Muscle layer of colon (tissue), 2 donors: ENCODE data around the gene ACSM6.

Source experiments
- H3K27ac ChIP-seq: one replicate; pipeline ENCODE4 v1.7.0; 2013; ENCODE audit warnings: low read depth, mild to moderate bottlenecking, low read length, moderate library complexity
- H3K27me3 ChIP-seq, 2 donors: one replicate each; pipeline ENCODE4 v1.7.0; 2013; ENCODE audit warnings: low read length in 2 of 2, mild to moderate bottlenecking in 2 of 2; ENCODE audit not compliant: insufficient read depth in 2 of 2, control insufficient read depth in 1 of 2
- H3K36me3 ChIP-seq: one replicate; pipeline ENCODE4 v1.7.0; 2013; ENCODE audit warnings: mild to moderate bottlenecking, low read length; ENCODE audit not compliant: insufficient read depth
- H3K4me1 ChIP-seq: one replicate; pipeline ENCODE4 v1.7.0; 2013; ENCODE audit warnings: mild to moderate bottlenecking, low read length; ENCODE audit not compliant: insufficient read depth
- H3K4me3 ChIP-seq, 2 donors: one replicate each; pipeline ENCODE4 v1.7.0; 2013; ENCODE audit warnings: low read length in 2 of 2, low read depth in 1 of 2, mild to moderate bottlenecking in 1 of 2, moderate library complexity in 1 of 2
- H3K9ac ChIP-seq: one replicate; pipeline ENCODE4 v1.7.0; 2013; ENCODE audit warnings: low read length
- H3K9me3 ChIP-seq: one replicate; pipeline ENCODE4 v1.7.0; 2013; ENCODE audit warnings: mild to moderate bottlenecking, low read length
- donor health status: abdominal sarcoma.
- donor health status: Adenocarcinoma of cecum.

The ACSM6 gene

GRCh38 chr10:95275726-95276366 lies 81.8 kb downstream of the ACSM6 start:
- Histone ChIP-seq H3K9ac (no peak overlapping the region), H3K4me3 (no peak overlapping the region), H3K36me3 (no peaks in the 10 kb centered on the region), H3K9me3 (no peaks in the 10 kb centered on the region), H3K27me3 (no peaks in the 10 kb centered on the region), H3K4me1 (peaks cover 11% of the 10 kb centered on the region), H3K27ac (no peak overlapping the region)

- H3K27ac ChIP-seq, result no peak overlapping the region
- no peak overlapping the region for H3K9ac ChIP-seq
- H3K27me3 ChIP-seq, result no peaks in the 10 kb centered on the region
- no peaks in the 10 kb centered on the region for H3K36me3 ChIP-seq
- peaks cover 11% of the 10 kb centered on the region for H3K4me1 ChIP-seq
- no peaks in the 10 kb centered on the region for H3K9me3 ChIP-seq
- H3K4me3 ChIP-seq, result no peak overlapping the region
Observed at GRCh38 chr10:95276367-95277200, 82.5 kb downstream of the ACSM6 start.

- no peak overlapping the region for H3K27ac ChIP-seq
- no peaks in the 10 kb centered on the region for H3K9me3 ChIP-seq
- no peak overlapping the region for H3K4me3 ChIP-seq
- H3K9ac ChIP-seq, result no peak overlapping the region
- no peaks in the 10 kb centered on the region for H3K36me3 ChIP-seq
- H3K27me3 ChIP-seq, result no peaks in the 10 kb centered on the region
- H3K4me1 ChIP-seq, result peaks cover 11% of the 10 kb centered on the region
Observed at GRCh38 chr10:95277201-95277570, 83.1 kb downstream of the ACSM6 start.

- H3K4me3 ChIP-seq, result no peak overlapping the region
- H3K27me3 ChIP-seq, result no peaks in the 10 kb centered on the region
- H3K9me3 ChIP-seq, result no peaks in the 10 kb centered on the region
- H3K9ac ChIP-seq, result no peak overlapping the region
- no peak overlapping the region for H3K27ac ChIP-seq
- peaks cover 11% of the 10 kb centered on the region for H3K4me1 ChIP-seq
- H3K36me3 ChIP-seq, result no peaks in the 10 kb centered on the region
Observed at GRCh38 chr10:95277614-95278013, 83.6 kb downstream of the ACSM6 start.
